Germinal center (tissue), 1 donor: Measurements from ENCODE around the gene TXNDC17.
A peak's percentile ranks its signal among the peaks of the same experiment; 100 is the strongest.
"Not testable (repeated sequence)": the region's sequence is repeated elsewhere in the genome, so short reads cannot be mapped to it uniquely, and the experiment has no call there.

ENCODE experiments used
- DNase-seq: peaks from one replicate; pipeline ENCODE4 v3.0.0; 2012; ENCODE audit warnings: mixed read lengths, low spot score

Gene TXNDC17

DNA sequence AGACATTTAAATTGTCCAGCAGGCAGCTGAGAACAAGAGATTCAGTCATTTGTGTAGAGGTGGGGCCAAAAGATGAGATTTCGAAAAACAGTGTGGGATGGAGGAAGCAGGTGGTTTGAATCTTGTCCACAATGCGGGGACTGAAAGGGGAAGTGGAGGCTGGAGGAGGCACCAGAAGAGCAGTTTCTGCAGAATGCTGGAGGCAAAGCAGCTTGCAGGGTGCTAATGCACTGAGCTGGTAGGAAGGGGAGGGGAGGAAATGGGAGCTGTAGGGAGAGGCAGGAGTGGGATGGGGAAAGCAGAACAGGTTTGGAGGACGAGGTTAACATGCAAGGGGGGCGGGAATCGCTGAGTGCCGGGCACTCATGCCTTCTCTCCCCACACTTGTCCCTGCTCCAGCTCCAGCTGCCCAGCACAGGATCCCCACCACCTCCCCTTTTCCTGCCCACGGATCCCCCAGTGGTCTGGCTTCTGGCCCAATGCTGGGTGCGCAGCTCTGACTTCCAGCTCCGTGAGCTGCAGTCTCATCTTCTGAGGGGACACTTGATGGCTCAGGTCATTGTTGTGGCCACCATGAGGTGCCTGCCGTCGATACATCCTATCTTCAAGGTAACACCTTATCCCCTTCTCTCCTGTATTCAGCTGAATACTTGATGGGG lies 20.1 kb downstream of the TXNDC17 start:
- DNase-seq, result peak; percentile 58

DNA sequence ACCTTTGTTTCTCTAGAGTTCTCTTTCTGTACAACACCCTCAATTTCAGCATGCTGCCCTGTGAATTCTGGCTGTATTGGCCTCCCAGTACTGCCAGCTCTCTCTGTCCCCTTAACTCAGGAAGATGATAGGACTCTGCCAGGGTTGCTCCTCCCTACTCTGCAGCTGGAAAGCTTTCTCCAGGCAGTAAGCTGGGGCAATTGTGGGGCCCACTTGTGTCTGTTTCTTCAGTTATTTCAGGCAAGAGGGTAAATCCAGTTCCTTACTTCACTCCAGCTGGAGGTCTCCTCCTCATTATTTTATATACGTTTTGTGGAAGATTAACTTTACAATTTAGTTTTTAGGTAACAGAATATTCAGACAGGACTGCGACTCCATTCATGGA lies 20.6 kb downstream of the TXNDC17 start:
- DNase-seq, result no peak

DNA sequence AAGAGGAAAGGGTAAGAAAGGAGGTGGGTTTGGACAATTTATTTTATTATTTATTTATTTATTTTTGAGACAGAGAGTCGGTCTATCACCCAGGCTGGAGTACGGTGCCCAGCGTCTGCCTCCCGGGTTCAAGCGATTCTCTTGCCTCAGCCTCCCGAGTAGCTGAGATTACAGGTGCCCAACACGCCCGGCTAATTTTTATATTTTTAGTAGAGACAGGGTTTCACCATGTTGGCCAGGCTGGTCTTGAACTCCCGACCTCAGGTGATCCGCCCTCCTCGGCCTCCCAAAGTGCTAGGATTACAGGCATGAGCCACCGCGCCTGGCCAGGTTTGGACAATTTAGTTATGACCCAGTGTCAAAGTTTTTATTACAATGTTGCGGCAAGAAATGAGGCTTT lies 22.3 kb downstream of the TXNDC17 start:
- not testable (repeated sequence) for DNase-seq

DNA sequence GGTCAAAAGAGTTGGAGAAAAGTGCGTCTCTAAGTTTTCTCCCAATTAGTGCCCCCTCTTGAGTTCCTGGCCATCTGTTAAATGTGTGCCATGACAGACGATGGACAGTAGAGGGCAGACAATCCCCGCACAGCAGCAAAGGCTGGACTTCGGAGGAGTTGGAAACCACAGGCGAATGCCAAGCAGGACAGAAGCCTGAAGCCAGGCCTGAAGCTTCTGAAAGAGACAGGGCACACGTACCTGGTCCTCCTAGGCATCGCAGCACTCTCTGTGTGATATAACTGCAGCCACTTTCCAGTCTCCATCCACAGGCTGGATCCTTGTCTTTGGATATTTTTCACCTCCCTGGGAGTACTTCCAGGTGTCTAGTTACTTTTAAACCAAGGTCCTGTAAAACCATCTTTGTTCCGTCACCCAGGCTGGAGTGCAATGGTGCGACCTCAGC lies 25.2 kb downstream of the TXNDC17 start:
- peak; percentile 68 for DNase-seq

DNA sequence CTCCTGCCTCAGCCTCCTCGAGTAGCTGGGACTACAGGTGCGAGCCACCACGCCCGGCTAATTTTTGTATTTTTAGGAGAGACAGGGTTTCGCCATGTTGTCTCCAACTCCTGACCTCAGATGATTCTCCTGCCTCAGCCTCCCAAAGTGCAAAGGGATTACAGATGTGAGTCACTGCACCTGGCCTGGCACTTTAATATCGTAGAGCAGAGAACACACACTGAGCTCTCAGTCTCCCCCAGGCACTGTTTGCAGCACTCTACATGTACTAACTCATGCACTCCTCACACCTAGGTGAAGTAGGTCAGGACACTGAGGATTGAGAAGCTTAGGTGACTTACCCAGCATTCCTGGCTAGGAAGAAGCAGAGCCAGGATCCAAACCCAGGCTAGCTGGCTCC lies 25.7 kb downstream of the TXNDC17 start:
- DNase-seq, result no peak

DNA sequence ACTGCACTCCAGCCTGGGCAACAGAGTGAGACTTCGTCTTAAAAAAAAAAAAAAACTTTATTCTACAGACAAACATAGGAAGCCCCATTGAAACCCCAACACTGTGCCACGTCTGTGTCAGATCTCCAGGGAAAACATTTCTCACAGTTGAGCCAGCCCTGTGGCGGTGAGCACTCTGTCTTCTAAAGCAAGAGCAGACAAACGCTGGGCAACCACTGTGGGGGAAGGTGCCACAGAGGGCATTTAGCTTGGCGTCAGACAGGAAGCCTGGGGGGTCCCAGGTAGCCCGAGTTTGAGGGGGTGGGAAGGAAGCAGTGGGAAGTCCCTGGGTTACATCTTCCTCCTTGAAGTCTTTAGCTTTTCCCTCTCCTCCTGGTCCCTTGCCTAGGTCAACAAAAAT lies 26.7 kb downstream of the TXNDC17 start:
- DNase-seq, result no peak

DNA sequence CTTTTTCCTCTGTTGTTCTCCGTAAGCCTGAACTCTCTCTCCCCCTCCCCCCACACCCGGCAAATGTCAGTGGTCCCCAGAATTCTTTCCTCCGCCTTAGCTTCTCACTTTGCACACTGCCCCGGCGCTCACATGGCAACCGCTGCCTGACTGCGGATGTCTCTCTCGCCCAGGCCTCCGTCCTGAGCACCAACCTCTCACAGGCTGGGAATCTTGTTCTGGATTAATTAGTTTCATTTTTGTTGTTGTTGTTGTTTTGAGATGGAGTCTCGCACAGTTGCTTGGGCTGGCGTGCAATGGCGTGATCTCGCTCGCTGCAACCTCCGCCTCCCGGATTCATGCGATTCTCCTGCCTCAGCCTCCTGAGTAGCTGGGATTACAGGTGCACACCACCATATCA lies 27.4 kb downstream of the TXNDC17 start:
- DNase-seq, result no peak

DNA sequence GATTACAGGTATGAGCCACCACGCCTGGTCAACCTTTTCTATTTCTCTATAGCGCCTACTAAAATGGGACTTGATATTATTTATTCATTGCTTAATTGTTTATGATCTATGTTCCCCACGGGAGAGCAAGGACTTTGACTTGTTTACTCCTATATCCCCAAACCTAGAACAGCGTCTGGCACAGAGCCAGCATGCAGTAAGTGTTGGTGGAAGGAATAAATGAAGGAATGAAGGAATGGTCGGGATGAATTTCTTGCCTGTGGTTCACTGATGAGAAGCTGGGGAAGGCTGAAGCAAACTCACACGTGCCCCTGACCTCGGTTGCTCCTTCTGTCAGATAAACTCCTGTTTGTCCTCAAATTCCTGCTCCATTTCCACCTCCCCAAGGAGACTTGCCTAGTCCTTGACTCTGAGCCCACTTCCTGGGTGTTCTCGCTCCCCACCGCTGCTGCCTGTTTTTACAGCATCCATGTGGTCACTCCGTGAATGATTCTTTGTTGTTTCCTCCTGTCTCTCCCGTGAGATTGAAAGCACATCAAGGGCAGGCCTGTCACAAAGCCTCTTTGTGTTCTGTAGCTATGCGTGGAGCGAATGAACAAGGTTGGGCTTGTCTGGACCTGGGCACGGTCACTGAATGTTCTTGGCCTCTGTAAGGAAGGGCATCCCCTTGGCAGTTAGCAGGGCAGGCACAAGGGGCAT lies 28.0 kb downstream of the TXNDC17 start:
- DNase-seq, result no peak

DNA sequence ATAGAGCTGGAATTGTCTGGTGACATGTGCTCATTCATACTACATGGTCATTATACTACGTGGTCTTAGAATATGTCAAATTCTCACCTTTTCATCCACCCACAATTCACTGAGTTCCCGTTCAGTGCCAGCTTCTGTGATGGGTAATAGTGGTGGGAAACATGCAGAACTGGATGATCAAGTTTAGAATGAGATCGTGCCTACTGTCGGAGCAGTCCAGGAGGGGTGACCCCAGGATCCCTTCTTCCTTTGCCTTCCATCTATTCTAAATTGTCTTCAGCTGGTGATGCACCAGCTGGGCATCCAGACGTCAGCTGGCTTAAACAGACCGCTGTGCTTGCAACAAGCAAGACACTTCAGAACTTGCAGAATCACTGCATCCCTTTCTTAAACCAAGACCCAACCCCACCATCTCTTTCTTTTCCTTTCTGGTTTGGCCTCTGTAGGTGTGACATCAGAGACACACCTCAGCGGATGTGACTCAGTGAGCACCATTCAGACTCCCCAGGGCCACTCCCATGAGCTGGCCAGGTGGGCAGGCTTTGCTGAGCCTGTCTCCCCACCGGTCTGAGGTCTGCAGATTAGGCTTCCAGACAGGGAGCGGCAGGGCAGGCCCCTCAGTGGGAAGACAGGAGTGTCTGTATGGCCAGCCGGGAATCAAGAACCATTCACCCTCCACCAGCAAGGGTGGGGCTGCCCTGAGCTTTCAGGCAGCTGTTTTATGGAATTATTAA lies 28.8 kb downstream of the TXNDC17 start:
- DNase-seq, result no peak

DNA sequence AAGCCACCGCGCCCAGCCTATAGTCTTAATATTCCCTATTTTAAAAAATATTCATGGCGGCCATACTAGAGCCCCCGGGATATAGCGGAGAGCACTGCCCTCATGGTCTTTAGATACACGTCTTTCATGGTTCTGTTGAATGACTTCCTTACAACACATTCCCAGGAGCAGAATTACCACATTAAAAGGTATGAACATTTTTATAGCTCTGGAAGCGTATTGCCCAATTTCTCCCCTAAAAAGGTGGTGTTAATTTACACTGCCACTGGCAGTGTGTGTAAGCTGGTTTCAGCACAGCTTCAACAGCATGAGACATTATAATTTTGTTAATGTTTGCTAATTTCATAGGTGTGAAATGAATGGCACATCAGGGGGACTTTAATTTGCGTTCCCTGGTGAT lies 29.7 kb downstream of the TXNDC17 start:
- DNase-seq, result no peak

DNA sequence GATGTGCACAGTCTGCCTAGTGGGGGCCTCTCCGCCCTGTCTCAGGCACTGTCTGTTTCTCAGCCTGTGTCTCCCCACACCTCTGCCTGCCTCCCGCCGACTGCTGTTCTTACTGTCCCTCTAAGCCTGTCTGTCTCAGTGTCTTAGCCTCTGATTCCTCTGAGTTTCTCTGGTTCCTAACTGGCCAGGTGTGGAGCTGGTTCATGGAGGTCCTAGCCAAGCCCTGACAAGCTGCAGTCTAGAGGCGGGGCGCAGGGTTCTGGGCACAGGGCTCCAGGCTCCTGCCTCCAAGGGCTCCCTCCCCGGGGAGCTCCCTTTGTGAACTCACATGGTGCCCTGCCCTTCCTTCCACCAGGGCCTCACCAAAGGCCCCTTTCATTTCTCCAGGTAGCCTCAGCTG lies 30.1 kb downstream of the TXNDC17 start:
- DNase-seq, result no peak

DNA sequence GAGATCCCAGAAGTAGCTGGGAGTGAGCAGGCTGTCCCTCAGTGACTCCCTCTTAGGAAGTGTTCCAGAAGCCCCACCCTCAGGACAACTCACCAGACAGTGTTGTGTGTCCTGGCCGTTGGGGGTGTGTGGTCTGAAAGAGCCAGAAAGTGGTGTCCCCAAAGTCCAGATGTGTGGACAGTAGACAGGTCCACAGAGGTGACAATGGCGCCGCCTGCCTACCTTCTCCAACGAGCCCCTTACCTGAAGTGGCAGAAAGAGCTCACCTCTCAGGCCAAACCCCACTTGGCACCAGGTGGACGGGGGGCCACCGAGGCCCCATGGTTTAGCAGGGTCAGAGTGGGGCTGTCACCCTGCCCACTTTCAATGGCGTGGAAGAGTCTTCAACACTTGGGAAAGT lies 30.6 kb downstream of the TXNDC17 start:
- no peak for DNase-seq

DNA sequence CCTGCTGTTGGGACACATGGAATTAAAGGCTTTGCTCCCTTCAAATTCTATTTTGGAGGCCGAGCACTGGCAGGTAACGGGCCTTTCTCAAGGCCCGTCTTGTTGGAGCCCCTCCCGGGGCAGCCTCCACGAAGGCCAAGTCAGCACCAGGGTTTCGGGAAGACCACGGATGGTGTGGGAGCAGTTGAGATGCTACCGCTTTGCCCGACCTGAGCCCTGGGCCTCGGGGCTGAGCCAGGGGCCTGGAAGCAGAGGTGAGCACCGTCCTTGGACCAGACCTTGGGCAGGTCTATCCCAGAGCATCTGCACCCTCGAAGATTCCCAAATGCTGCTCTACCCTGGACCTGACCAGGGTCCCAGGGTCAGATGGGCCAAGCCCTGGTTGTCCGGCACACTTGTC lies 33.7 kb downstream of the TXNDC17 start:
- DNase-seq, result no peak

DNA sequence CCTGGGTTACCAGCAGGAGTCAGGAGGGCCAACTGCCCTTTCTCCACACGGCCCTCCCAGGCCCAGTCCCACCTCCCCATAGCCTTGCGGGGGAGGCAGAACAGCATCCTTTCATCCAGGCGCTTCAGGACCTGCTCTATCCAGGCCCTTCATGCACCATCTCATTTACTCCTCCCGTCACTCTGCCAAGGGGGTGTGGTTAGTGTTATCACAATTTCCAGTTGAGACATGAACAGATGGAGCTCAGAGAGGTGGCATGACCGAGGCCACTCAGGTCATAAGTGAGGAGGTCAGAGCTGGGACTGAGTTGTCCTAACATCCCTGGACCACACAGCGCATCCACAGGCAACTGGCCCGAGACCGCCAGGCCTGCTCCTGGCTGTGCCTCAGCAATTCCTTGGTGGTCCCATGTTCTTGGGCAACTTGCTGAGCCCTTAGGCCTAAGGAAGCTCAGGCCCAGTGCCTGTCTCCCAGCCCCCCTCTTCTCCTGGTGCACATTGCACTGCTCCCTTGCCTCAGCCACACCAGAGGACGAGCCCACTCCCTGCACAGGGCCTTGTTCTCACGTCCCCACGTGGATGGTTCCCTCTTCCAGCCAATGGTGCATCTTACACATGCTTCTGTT lies 34.5 kb downstream of the TXNDC17 start:
- no peak for DNase-seq

DNA sequence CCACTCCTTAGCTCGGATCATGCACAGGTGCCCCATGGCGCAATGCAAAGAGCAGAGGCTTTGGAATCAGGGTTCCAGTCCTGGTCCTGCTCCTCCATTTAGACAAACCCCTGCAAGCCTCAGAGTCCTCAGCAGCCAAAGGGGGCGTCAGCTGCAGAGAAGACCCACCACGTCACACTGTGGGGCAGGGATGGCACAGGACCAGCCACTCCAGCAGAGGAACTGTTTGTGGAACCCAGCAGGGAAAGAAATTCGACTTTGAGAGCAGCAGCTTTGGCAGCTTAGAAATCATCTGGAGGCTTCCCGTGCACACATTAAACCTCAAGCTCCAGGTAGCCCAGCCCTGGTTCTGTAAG lies 35.9 kb downstream of the TXNDC17 start:
- DNase-seq, result no peak

DNA sequence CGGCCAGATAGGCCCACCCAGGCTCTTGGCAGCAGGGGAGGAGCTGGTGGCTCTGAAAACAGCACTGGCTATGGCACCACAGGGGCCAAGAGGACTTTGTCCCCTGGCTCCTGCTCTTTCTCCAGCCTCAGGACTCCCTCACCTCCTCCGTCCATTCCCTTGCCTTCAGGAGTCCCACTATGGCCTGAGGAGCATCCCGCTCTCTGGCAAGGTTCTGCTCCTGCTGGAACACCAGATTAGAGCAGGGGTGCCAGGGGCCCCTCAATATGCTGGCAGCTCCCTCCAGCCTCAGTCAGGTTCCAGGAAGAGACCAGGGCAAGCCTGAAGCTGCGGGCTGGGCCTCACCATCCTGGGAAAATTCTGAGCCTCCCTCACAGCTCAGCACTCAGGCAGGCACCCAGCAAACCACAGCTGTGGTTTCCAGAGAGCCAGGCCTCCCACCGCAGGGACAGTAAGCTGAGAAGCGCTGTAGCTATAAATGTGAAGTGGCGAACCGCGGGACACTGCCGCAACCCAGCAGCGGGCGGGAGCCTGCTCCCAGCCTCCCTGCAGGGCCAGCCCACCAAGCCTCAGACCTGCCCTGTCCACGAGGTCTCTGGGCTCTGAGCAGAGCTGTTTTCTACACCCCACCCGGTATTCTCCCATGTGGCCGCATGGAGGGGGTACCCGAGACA lies 36.4 kb downstream of the TXNDC17 start:
- DNase-seq, result no peak

DNA sequence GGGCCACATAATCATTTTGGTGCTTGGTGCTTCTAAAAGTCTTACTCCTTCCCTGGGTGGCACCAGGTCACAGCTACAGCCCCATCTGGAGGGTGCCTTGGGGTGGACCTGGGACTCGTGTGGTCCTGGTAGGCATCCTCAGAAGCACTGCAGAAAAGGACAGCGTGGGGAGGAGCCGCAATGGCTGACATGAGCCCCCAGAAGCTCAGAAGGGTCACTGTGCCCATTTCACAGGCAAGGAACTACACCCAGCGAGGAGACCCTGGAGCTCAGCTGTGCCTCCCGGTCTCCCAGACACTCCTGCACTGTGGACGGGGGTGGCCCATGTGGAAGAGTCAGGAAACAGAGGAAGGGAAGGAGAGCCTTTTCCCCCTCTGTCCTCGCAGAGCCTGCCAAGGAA lies 37.1 kb downstream of the TXNDC17 start:
- DNase-seq, result no peak

DNA sequence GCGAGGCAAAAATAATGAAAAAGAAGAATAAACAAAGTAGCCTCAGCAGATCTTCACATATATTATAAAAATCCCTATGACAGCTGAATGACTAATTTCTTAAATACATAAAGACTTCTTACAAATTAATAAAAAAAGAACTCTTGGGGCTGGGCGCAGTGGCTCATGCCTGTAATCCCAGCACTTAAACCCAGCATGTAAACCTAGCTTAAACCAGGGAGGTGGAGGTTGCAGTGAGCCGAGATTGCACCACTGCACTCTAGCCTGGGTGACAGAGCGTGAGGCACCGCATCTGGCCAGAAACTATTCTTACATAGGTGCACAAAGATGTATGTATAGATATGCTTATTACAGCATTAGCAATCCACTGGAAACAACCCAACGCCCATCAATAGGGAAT lies 38.4 kb downstream of the TXNDC17 start:
- no peak for DNase-seq

DNA sequence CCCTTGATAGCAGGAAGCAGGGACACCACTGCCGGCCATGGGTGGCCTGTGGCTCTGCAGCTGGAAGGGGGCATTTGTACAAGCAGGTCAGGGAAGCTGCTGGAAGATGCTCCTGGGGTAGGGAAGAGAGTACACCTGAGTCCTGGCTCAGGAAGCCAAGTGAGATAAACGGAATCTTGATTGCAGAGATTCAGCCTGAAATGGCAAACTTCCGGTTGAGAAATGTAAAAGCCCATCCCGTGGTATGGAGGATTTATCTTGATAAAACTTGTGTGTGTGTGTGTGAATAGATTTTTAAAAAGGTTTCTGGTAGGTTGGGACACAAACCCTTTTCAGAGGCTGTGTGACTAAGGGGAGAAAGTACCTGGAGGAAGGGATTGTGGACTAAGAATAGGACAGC lies 40.3 kb downstream of the TXNDC17 start:
- no peak for DNase-seq

DNA sequence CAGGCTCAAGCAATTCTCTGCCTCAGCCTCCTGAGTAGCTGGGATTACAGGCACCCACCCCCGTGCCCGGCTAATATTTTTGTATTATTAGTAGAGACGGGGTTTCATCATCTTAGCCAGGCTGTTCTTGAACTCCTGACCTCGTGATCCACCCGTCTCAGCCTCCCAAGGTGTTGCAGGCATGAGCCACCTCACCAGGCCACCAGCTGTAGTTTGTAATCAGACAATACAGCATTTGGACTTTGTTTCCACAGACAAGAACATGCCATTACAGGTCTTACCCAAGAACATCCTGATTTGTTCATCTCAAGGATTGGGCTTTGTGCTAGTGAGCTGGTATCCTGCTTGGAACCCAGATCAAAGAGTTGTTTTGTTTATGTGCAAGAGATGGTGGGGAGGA lies 40.8 kb downstream of the TXNDC17 start:
- no peak for DNase-seq

DNA sequence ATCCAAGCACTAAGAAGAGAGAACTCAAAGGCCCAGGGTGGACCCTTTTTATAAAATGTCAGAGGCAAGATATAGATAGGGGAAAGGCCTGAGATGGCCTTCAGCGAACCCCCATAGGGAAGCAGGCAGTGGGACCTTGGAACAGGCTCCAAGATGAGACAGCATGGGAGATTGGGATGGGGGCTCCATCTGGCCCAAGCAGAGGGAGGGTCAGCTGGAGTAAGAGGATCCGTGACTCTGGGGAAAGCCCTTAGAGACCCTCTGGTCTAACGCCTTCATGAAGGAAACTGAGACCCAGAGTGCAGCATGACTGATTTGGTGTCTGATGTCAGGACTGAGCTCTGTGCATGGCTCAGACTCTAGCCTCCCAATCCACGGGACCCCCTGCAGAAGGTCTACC lies 41.5 kb downstream of the TXNDC17 start:
- DNase-seq, result no peak

DNA sequence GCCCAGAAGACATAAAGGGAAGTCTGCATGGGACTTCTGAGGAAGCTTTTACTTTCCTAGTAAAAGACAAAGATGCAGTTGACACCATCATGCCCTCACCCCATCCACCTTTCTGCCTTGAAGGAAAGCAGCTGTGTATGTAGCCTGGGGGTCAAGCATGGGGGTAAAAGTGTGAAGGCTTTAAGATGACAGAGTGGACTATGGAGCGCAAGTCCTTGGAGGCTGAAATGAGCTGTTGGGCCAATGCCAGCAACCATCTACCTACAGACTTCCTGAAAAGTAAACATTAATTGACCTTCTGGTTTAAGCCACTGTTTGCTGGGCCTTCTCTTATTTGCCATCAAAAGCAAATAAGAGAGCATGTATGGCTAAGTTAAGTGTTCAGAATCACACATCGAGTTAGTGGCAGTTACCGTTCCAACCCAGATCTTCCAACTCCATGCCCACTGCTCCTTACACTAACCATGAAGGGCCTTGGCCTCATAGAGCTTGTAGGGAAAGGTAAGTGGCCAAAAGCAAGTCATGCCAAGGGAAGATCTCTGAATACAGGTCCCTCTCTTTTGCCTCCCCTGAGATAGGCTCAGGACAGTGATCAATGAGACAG lies 42.3 kb downstream of the TXNDC17 start:
- DNase-seq, result no peak
